Bronchial epithelial cell (primary cell): ENCODE data around the gene CMIP. TPM values are rescaled to one million over a fixed set of nuclear protein-coding genes. Genes with fewer than 3 reads are reported as not detected.

Source experiments
- DNase-seq: peaks from one replicate; pipeline ENCODE4 v3.0.0-alpha.2; 2010; ENCODE audit warnings: low read depth
- FAIRE-seq: peaks from 2 replicates; lab custom pipeline; 2011; peaks lifted over from hg19 to GRCh38; lab: Jason Lieb, UNC
- H3K27me3 ChIP-seq: 2 replicates; pipeline ENCODE4 v1.5.1; 2011; ENCODE audit warnings: low read length; ENCODE audit not compliant: control insufficient read depth, insufficient read depth
- H3K36me3 ChIP-seq: 2 replicates; pipeline ENCODE4 v1.5.1; 2011; ENCODE audit warnings: low read length; ENCODE audit not compliant: control insufficient read depth, insufficient read depth
- H3K4me3 ChIP-seq: 2 replicates; pipeline ENCODE4 v1.5.1; 2011; ENCODE audit warnings: mild to moderate bottlenecking, low read depth, low read length, control low read depth
- CTCF ChIP-seq: IDR thresholded peaks from 2 replicates; pipeline ENCODE4 v1.5.1; 2011; ENCODE audit warnings: mild to moderate bottlenecking, moderate library complexity, low read length, control low read depth, inconsistent platforms; ENCODE audit not compliant: insufficient read depth, severe bottlenecking
- total RNA-seq: library from RNA; depleted of rRNA; stranded (reverse); fragments of >200 nt; gene quantifications from 2 replicates; pipeline ENCODE4 v1.2.1, GENCODE V29; 2014

The CMIP gene
- total RNA-seq, 1 donor from 2014 or later, result 21.1 TPM

GRCh38 chr16:81624760-81625543, 180.3 kb downstream of the CMIP start:
- H3K4me3 ChIP-seq, result no peak overlapping the region
- peaks cover 9% of the 10 kb centered on the region for H3K36me3 ChIP-seq
- FAIRE-seq (no peak), DNase-seq (peak; percentile 77)
- no peaks in the 10 kb centered on the region for H3K27me3 ChIP-seq
- no peak for TF ChIP-seq CTCF

GRCh38 chr16:81625544-81626153, 181.0 kb downstream of the CMIP start:
- Histone ChIP-seq H3K36me3 (peaks cover 9% of the 10 kb centered on the region), H3K4me3 (no peak overlapping the region), H3K27me3 (no peaks in the 10 kb centered on the region)
- DNase-seq, result peak; percentile 67
- FAIRE-seq, result no peak
- TF ChIP-seq CTCF, result no peak

- no peak for TF ChIP-seq CTCF
- H3K4me3 ChIP-seq, result no peak overlapping the region
- no peaks in the 10 kb centered on the region for H3K27me3 ChIP-seq
- peaks cover 9% of the 10 kb centered on the region for H3K36me3 ChIP-seq
- FAIRE-seq, result no peak
- peak; percentile 57 for DNase-seq
These were observed 181.6 kb downstream of the CMIP start for GRCh38 chr16:81626181-81626674.

GRCh38 chr16:81627024-81627423, 182.4 kb downstream of the CMIP start:
- DNase-seq, result no peak

GRCh38 chr16:81627729-81628244, 183.2 kb downstream of the CMIP start:
- FAIRE-seq (no peak), DNase-seq (no peak)
- Histone ChIP-seq H3K36me3 (peaks cover 3% of the 10 kb centered on the region), H3K4me3 (no peak overlapping the region), H3K27me3 (no peaks in the 10 kb centered on the region)
- no peak for TF ChIP-seq CTCF

More at GRCh38 chr16:81627024-81627423, 182.4 kb downstream of the CMIP start:
- no peak for FAIRE-seq
- no peak overlapping the region for H3K4me3 ChIP-seq
- no peak for TF ChIP-seq CTCF
- no peaks in the 10 kb centered on the region for H3K27me3 ChIP-seq
- H3K36me3 ChIP-seq, result peaks cover 7% of the 10 kb centered on the region
